ENCODE results near the gene NEO1. TPM values are rescaled to one million over a fixed set of nuclear protein-coding genes. Genes with fewer than 3 reads are reported as not detected.

Gene NEO1
- total and polyA plus RNA-seq, 2 of the 13 experiments (the other 11 are each of a cell fraction or from before 2014, with no cell fraction given): 8.4 to 11.0 TPM

GRCh38 chr15:73246439-73246838 is 194.2 kb downstream of the NEO1 start:
- TF ChIP-seq ZSCAN30 (CRISPR knock-in tag; IDR thresholded peaks at IDR 0.05) (no peak), ZNF562 (CRISPR knock-in tag; IDR thresholded peaks at IDR 0.05; ENCODE audit: borderline replicate concordance) (no peak), NFYC (CRISPR knock-in tag; IDR thresholded peaks at IDR 0.05) (no peak), NFRKB (IDR thresholded peaks at IDR 0.05) (no peak), ZNF235 (CRISPR knock-in tag; IDR thresholded peaks at IDR 0.05; ENCODE audit: borderline replicate concordance) (no peak)
- BruUV-seq (replicated peaks): no TSS peak
- H3K4me1 ChIP-seq (ENCODE audit: insufficient read depth, low read length): no peaks in the 10 kb centered on the region
- H3K4me3 ChIP-seq (replicated peaks in 1 of 3; ENCODE audit: insufficient read depth in 1 of 3, low read depth in 2 of 3, low read length in 3 of 3): no peak overlapping the region
- no peaks in the 10 kb centered on the region for H3K27me3 ChIP-seq (ENCODE audit: control insufficient read depth in 1 of 2, insufficient read depth in 2 of 2, low read length in 2 of 2)
- in situ Hi-C loops (cut with HindIII; ENCODE audit: extremely low pct_ligation_motif_present, low pct_unique_long_range_greater_than_20kb) (no loop called here), intact Hi-C loops (cut with micrococcal nuclease; ENCODE audit: unreplicated experiment) (loop anchor here (10.0 kb wide), 1 partner anchor 452 kb away; no protein-coding TSS in a partner anchor)
- H3K9me3 ChIP-seq (ENCODE audit: low read length): no peaks in the 10 kb centered on the region
- ChIA-PET CTCF (ENCODE audit: low intra/inter-chr PET ratio, low total read pairs) (no interaction called here), POLR2A (no interaction called here)
- H3K9ac ChIP-seq (ENCODE audit: insufficient read depth, low read depth, low read length): no peak overlapping the region
- no peak for FAIRE-seq
- H3K36me3 ChIP-seq (replicated peaks in 1 of 2; ENCODE audit: control insufficient read depth in 1 of 2, insufficient read depth in 2 of 2, low read length in 2 of 2): 0 out of 5 replicates have a peak, but pooled peaks cover 0 to 4% of the 10 kb centered on the region in 2 experiments
- H2AFZ ChIP-seq (ENCODE audit: low read length): no peak overlapping the region
- H3K79me2 ChIP-seq (ENCODE audit: insufficient read depth, low read length): no peaks in the 10 kb centered on the region
- no peaks in the 10 kb centered on the region for H4K20me1 ChIP-seq (ENCODE audit: insufficient read depth, low read length)
- no peak overlapping the region for H3K4me2 ChIP-seq (ENCODE audit: low read depth, low read length)
- ATAC-seq: no peak
- no peak for DNase-seq (ENCODE audit: low spot score)
- H3K27ac ChIP-seq (ENCODE audit: extremely low read length, insufficient read depth, low read length): no peak overlapping the region

GRCh38 chr15:73246898-73247297 is 194.6 kb downstream of the NEO1 start:
- ChIA-PET POLR2A (no interaction called here), CTCF (ENCODE audit: low intra/inter-chr PET ratio, low total read pairs) (no interaction called here)
- DNase-seq (ENCODE audit: low spot score) (no peak), FAIRE-seq (no peak), ATAC-seq (no peak)
- Histone ChIP-seq H3K4me1 (ENCODE audit: insufficient read depth, low read length) (no peaks in the 10 kb centered on the region), H3K79me2 (ENCODE audit: insufficient read depth, low read length) (no peaks in the 10 kb centered on the region), H4K20me1 (ENCODE audit: insufficient read depth, low read length) (no peaks in the 10 kb centered on the region), H3K9me3 (ENCODE audit: low read length) (no peaks in the 10 kb centered on the region), H3K36me3 (replicated peaks in 1 of 2; ENCODE audit: control insufficient read depth in 1 of 2, insufficient read depth in 2 of 2, low read length in 2 of 2) (0 out of 5 replicates have a peak, but pooled peaks cover 0 to 4% of the 10 kb centered on the region in 2 experiments), H2AFZ (ENCODE audit: low read length) (no peak overlapping the region), H3K27ac (ENCODE audit: extremely low read length, insufficient read depth, low read length) (no peak overlapping the region), H3K27me3 (ENCODE audit: control insufficient read depth in 1 of 2, insufficient read depth in 2 of 2, low read length in 2 of 2) (no peaks in the 10 kb centered on the region), H3K9ac (ENCODE audit: insufficient read depth, low read depth, low read length) (no peak overlapping the region), H3K4me3 (replicated peaks in 1 of 3; ENCODE audit: insufficient read depth in 1 of 3, low read depth in 2 of 3, low read length in 3 of 3) (no peak overlapping the region), H3K4me2 (ENCODE audit: low read depth, low read length) (no peak overlapping the region)
- in situ Hi-C loops (cut with HindIII; ENCODE audit: extremely low pct_ligation_motif_present, low pct_unique_long_range_greater_than_20kb): no loop called here
- intact Hi-C loops (cut with micrococcal nuclease; ENCODE audit: unreplicated experiment): loop anchor here (10.0 kb wide), 1 partner anchor 452 kb away; no protein-coding TSS in a partner anchor
- TF ChIP-seq ZSCAN31 (CRISPR knock-in tag; IDR thresholded peaks at IDR 0.05; ENCODE audit: low read depth) (no peak), ZNF282 (IDR thresholded peaks at IDR 0.05; ENCODE audit: partially characterized antibody) (no peak), MAX (IDR thresholded peaks at IDR 0.05) (no peak), AKNA (CRISPR knock-in tag; IDR thresholded peaks at IDR 0.05; ENCODE audit: borderline replicate concordance) (no peak), ZNF468 (CRISPR knock-in tag; IDR thresholded peaks at IDR 0.05) (no peak)
- WGBS (ENCODE audit: low lambda C conversion rate): 96% methylated on average over 1 of the region's 1 CpG
- BruUV-seq (replicated peaks): no TSS peak
